HepG2 (cell line): Measurements from ENCODE around the gene AADACL4. TPM values are rescaled to one million over a fixed set of nuclear protein-coding genes. Genes with fewer than 3 reads are reported as not detected.

Experiments
- ATAC-seq: fragments of 200-7000 bp; cut with Tn5 transposase; 3 replicates; pipeline ENCODE4 v1.9.1; 2020; ENCODE audit warnings: mild to moderate bottlenecking, moderate library complexity
- BruUV-seq: library from RNA; stranded (reverse); fragments of 400-500 nt; replicated peaks from 2 replicates; lab custom pipeline; 2021; lab: Mats Ljungman, UMichigan
- CTCF ChIA-PET: fragments of 300-600 bp; formaldehyde crosslinking; extraction: SDS; loops from one replicate; lab custom pipeline; 2021; ENCODE audit warnings: low total read pairs, inconsistent platforms, low intra/inter-chr PET ratio; lab: Yijun Ruan, JAX
- POLR2A ChIA-PET: fragments of 350-600 bp; sonication (Branson Sonifier 250); formaldehyde crosslinking; loops from one replicate; lab custom pipeline; 2020; ENCODE audit warnings: antibody characterized with exemption, inconsistent platforms; lab: Yijun Ruan, JAX
- DNase-seq: peaks from one replicate; pipeline ENCODE4 v3.0.0-alpha.2; 2015; ENCODE audit warnings: low spot score
- FAIRE-seq: peaks from 3 replicates; lab custom pipeline; 2011; peaks lifted over from hg19 to GRCh38; lab: Jason Lieb, UNC
- H2AFZ ChIP-seq: one replicate; pipeline ENCODE4 v1.6.1; 2011; ENCODE audit warnings: low read length, inconsistent platforms
- H3K27ac ChIP-seq: fragments of 300-600 bp; 3 replicates; pipeline ENCODE4 v1.8.0; 2011; ENCODE audit warnings: mixed run types, mild to moderate bottlenecking, mixed read lengths, low read length, inconsistent platforms; ENCODE audit not compliant: insufficient read depth; ENCODE audit errors: extremely low read length
- H3K27me3 ChIP-seq, 2 experiments: fragments of 200-600 bp in 1 of 2; 2 replicates in 1 of 2; 3 replicates in 1 of 2; pipeline versions ENCODE4 v1.6.0 to v1.8.0; 2011; ENCODE audit warnings: low read length in 2 of 2, mild to moderate bottlenecking in 2 of 2, moderate library complexity in 2 of 2, inconsistent platforms in 1 of 2; ENCODE audit not compliant: insufficient read depth in 2 of 2, control insufficient read depth in 1 of 2
- H3K36me3 ChIP-seq, 2 experiments: fragments of 200-600 bp in 1 of 2; replicated peaks in 1 of 2; 2 replicates in 1 of 2; 3 replicates in 1 of 2; pipeline versions ENCODE4 v1.5.1 to v1.8.0; 2011; ENCODE audit warnings: low read length in 2 of 2, inconsistent platforms in 1 of 2; ENCODE audit not compliant: insufficient read depth in 2 of 2, control insufficient read depth in 1 of 2
- H3K4me1 ChIP-seq: 2 replicates; pipeline ENCODE4 v1.5.1; 2012; ENCODE audit warnings: low read length, inconsistent platforms; ENCODE audit not compliant: insufficient read depth
- H3K4me2 ChIP-seq: 2 replicates; pipeline ENCODE4 v1.6.0; 2011; ENCODE audit warnings: low read depth, low read length, inconsistent platforms
- H3K4me3 ChIP-seq, 3 experiments: fragments of 200-600 bp in 1 of 3; sonication (generic), shearing (Covaris generic) in 1 of 3; replicated peaks in 1 of 3; 2 replicates each; pipeline ENCODE4 v1.5.1; 2011 to 2016; ENCODE audit warnings: low read length in 3 of 3, inconsistent platforms in 2 of 3, low read depth in 2 of 3, mild to moderate bottlenecking in 2 of 3, control low read depth in 1 of 3, mixed read lengths in 1 of 3; ENCODE audit not compliant: insufficient read depth in 1 of 3
- H3K79me2 ChIP-seq: one replicate; pipeline ENCODE4 v1.6.1; 2011; ENCODE audit warnings: low read length, inconsistent platforms; ENCODE audit not compliant: insufficient read depth
- H3K9ac ChIP-seq: 2 replicates; pipeline ENCODE4 v1.6.0; 2011; ENCODE audit warnings: mild to moderate bottlenecking, low read depth, low read length, inconsistent platforms; ENCODE audit not compliant: insufficient read depth
- H3K9me3 ChIP-seq: 2 replicates; pipeline ENCODE4 v1.5.1; 2012; ENCODE audit warnings: mild to moderate bottlenecking, low read length
- H4K20me1 ChIP-seq: 2 replicates; pipeline ENCODE4 v1.6.0; 2011; ENCODE audit warnings: inconsistent platforms, mild to moderate bottlenecking, low read length, moderate library complexity; ENCODE audit not compliant: insufficient read depth
- ARID2 ChIP-seq: sonication (generic); formaldehyde crosslinking; IDR thresholded peaks from 2 replicates; pipeline ENCODE4 v1.8.1; 2022; ENCODE audit warnings: mild to moderate bottlenecking, missing genetic modification reagents, borderline replicate concordance
- IRF2 ChIP-seq: IDR thresholded peaks from 2 replicates; pipeline ENCODE4 v1.6.1; 2018; ENCODE audit warnings: missing genetic modification reagents, missing compliant biosample characterization
- MZF1 ChIP-seq: sonication (generic); formaldehyde crosslinking; IDR thresholded peaks from 2 replicates; pipeline ENCODE4 v1.8.1; 2023; ENCODE audit warnings: mild to moderate bottlenecking, missing genetic modification reagents, borderline replicate concordance
- NCOA5 ChIP-seq: sonication (generic); formaldehyde crosslinking; IDR thresholded peaks from 2 replicates; pipeline ENCODE4 v1.4.0; 2020; ENCODE audit warnings: missing genetic modification reagents
- PAX8 ChIP-seq: sonication (generic); formaldehyde crosslinking; IDR thresholded peaks from 2 replicates; pipeline ENCODE4 v1.8.0; 2022; ENCODE audit warnings: mild to moderate bottlenecking, missing genetic modification reagents, borderline replicate concordance
- POGZ ChIP-seq: sonication (generic); formaldehyde crosslinking; IDR thresholded peaks from 2 replicates; pipeline ENCODE4 v1.4.0; 2020; ENCODE audit warnings: mild to moderate bottlenecking, missing genetic modification reagents
- WGBS: methylation state at CpG from one replicate; pipeline ENCODE4 v1.1.6; 2017; ENCODE audit warnings: low lambda C conversion rate; 5-methylcytosine and 5-hydroxymethylcytosine counted together
- in situ Hi-C: cut with HindIII; loops from 2 replicates; pipeline ENCODE4 v1.10.0; 2017; ENCODE audit warnings: low pct_unique_long_range_greater_than_20kb; ENCODE audit not compliant: extremely low pct_ligation_motif_present
- intact Hi-C: fragments of 100-400 bp; cut with micrococcal nuclease; formaldehyde crosslinking; loops from one replicate; pipeline ENCODE4 v1.10.0; 2022; ENCODE audit not compliant: unreplicated experiment
- polyA plus RNA-seq, 8 experiments: library from polyadenylated mRNA; depleted of rRNA in 3 of 8; stranded (reverse) in 7 of 8; unstranded in 1 of 8; fragments of >200 nt; fragmentation: Illumina TruSeq in 4 of 8; extraction: Trizol in 4 of 8; gene quantifications; 2 replicates each; pipeline versions ENCODE4 v1.2.1 to v1.2.3, GENCODE V29; 2011 to 2016; ENCODE audit warnings: low read depth in 4 of 8, missing spikeins in 1 of 8, mixed read lengths in 1 of 8; ENCODE audit not compliant: insufficient read depth in 1 of 8
- total RNA-seq, 5 experiments: library from RNA; depleted of rRNA; stranded (reverse); fragments of >200 nt; fragmentation: Illumina TruSeq; extraction: Trizol; gene quantifications; 2 replicates each; pipeline ENCODE4 v1.2.3, GENCODE V29; 2016; ENCODE audit warnings: low read depth in 1 of 5
- TF ChIP-seq, protein P1 (sequence below), 2 experiments: fragments of 450-650 bp in 1 of 2; sonication (generic) in 1 of 2; formaldehyde crosslinking; IDR thresholded peaks; 2 replicates each; pipeline versions ENCODE4 v1.5.0 to v1.8.0; 2020 to 2022; ENCODE audit warnings: mild to moderate bottlenecking in 1 of 2, missing genetic modification reagents in 1 of 2
- TF ChIP-seq, protein P2 (sequence below): sonication (generic); formaldehyde crosslinking; conservative IDR thresholded peaks from 2 replicates; pipeline ENCODE4 v1.8.0; 2022; ENCODE audit warnings: missing genetic modification reagents
- TF ChIP-seq, protein P3 (sequence below): sonication (generic); formaldehyde crosslinking; IDR thresholded peaks from 2 replicates; pipeline ENCODE4 v1.4.0; 2020; ENCODE audit warnings: missing genetic modification reagents
- TF ChIP-seq, protein P4 (sequence below): sonication (generic); formaldehyde crosslinking; IDR thresholded peaks from 2 replicates; pipeline ENCODE4 v1.5.1; 2020; ENCODE audit warnings: mild to moderate bottlenecking, missing genetic modification reagents, borderline replicate concordance
- TF ChIP-seq, protein P5 (sequence below): sonication (generic); formaldehyde crosslinking; IDR thresholded peaks from 2 replicates; pipeline ENCODE4 v1.8.0; 2022; ENCODE audit warnings: mild to moderate bottlenecking, missing genetic modification reagents, moderate library complexity

Gene AADACL4
- total and polyA plus RNA-seq, 2 of the 13 experiments (the other 11 are each of a cell fraction or from before 2014, with no cell fraction given), result not detected

DNA sequence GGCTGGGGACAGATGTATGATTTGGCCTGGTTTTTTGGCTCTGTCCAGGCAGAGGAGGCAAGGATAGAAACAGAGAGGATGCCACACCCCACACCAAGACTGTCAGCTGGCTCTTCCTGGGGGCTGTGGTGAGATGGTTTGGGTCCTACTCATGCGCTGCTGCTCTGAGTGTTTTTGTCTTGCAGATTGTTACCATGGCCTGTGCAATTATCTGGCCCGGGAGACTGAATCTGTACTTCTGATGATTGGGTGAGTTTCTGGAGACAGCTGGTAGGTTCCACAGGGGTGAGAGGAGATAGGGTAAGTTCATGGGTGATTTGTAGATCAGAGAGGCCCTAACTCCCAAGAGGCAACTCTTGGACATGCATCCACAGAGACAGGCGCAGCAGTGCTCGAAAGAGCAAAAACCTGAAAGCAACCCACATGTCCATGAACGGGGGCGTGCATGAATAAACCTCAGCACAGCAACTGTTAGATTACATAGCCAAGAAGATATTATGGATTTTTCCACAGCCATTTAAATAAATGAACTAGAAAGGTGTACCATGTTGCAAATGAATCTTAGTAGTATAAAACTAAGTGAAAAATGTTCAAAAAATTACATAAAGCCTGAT is 17.8 kb downstream of the AADACL4 start (continued):
- TF ChIP-seq, protein P1, sequence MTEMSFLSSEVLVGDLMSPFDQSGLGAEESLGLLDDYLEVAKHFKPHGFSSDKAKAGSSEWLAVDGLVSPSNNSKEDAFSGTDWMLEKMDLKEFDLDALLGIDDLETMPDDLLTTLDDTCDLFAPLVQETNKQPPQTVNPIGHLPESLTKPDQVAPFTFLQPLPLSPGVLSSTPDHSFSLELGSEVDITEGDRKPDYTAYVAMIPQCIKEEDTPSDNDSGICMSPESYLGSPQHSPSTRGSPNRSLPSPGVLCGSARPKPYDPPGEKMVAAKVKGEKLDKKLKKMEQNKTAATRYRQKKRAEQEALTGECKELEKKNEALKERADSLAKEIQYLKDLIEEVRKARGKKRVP (CRISPR knock-in tag; IDR thresholded peaks at IDR 0.05), result no peak
- TF ChIP-seq, protein P2, sequence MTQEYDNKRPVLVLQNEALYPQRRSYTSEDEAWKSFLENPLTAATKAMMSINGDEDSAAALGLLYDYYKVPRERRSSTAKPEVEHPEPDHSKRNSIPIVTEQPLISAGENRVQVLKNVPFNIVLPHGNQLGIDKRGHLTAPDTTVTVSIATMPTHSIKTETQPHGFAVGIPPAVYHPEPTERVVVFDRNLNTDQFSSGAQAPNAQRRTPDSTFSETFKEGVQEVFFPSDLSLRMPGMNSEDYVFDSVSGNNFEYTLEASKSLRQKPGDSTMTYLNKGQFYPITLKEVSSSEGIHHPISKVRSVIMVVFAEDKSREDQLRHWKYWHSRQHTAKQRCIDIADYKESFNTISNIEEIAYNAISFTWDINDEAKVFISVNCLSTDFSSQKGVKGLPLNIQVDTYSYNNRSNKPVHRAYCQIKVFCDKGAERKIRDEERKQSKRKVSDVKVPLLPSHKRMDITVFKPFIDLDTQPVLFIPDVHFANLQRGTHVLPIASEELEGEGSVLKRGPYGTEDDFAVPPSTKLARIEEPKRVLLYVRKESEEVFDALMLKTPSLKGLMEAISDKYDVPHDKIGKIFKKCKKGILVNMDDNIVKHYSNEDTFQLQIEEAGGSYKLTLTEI, result no peak
- TF ChIP-seq PAX8 (no peak), POGZ (CRISPR knock-in tag) (no peak), IRF2 (CRISPR knock-in tag) (no peak), NCOA5 (CRISPR knock-in tag) (no peak), MZF1 (CRISPR knock-in tag) (no peak), ARID2 (CRISPR knock-in tag) (no peak)

DNA sequence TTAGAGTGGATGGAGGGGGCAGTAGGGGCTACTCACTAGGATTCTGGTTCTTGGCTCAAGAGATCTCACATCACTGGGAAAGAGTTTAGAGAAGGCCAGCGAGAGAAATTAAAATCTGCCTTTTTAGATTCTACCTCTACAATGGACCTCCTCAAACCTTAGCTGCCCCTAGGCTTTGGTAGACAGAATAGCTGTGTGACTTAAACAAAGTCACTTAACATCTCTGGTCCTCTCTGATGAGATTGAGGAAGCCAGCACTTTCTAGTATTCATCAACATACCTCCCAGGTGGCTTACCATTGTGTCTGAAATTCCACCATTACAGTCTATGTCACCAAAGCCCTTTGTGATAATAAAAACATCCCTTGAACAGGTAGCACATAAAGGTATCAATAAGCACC is 18.7 kb downstream of the AADACL4 start:
- POLR2A ChIA-PET, result no interaction called here
- DNase-seq, result no peak
- Histone ChIP-seq H3K27me3 (peaks cover 2 to 5% of the 10 kb centered on the region in 2 experiments; a peak in 3 of 5 replicates), H2AFZ (no peak overlapping the region), H3K4me1 (peaks cover 5% of the 10 kb centered on the region; the same call in 1 of the 2 replicates), H3K79me2 (no peaks in the 10 kb centered on the region), H3K9me3 (no peaks in the 10 kb centered on the region), H3K4me2 (no peak overlapping the region), H3K27ac (no peak overlapping the region), H4K20me1 (no peaks in the 10 kb centered on the region), H3K9ac (no peak overlapping the region), H3K36me3 (no peaks in the 10 kb centered on the region), H3K4me3 (no peak overlapping the region)
- WGBS, result 0% methylated on average over 1 of the region's 1 CpG
- no peak for FAIRE-seq
- BruUV-seq, result no TSS peak
- intact Hi-C loops, result no loop called here
- CTCF ChIA-PET, result no interaction called here
- in situ Hi-C loops, result loop anchor here (25.0 kb wide), 1 partner anchor 550 kb away; no protein-coding TSS in a partner anchor
- ATAC-seq, result no peak
- TF ChIP-seq, protein P3, sequence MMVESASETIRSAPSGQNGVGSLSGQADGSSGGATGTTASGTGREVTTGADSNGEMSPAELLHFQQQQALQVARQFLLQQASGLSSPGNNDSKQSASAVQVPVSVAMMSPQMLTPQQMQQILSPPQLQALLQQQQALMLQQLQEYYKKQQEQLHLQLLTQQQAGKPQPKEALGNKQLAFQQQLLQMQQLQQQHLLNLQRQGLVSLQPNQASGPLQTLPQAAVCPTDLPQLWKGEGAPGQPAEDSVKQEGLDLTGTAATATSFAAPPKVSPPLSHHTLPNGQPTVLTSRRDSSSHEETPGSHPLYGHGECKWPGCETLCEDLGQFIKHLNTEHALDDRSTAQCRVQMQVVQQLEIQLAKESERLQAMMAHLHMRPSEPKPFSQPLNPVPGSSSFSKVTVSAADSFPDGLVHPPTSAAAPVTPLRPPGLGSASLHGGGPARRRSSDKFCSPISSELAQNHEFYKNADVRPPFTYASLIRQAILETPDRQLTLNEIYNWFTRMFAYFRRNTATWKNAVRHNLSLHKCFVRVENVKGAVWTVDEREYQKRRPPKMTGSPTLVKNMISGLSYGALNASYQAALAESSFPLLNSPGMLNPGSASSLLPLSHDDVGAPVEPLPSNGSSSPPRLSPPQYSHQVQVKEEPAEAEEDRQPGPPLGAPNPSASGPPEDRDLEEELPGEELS (CRISPR knock-in tag), result no peak
- TF ChIP-seq, protein P4, sequence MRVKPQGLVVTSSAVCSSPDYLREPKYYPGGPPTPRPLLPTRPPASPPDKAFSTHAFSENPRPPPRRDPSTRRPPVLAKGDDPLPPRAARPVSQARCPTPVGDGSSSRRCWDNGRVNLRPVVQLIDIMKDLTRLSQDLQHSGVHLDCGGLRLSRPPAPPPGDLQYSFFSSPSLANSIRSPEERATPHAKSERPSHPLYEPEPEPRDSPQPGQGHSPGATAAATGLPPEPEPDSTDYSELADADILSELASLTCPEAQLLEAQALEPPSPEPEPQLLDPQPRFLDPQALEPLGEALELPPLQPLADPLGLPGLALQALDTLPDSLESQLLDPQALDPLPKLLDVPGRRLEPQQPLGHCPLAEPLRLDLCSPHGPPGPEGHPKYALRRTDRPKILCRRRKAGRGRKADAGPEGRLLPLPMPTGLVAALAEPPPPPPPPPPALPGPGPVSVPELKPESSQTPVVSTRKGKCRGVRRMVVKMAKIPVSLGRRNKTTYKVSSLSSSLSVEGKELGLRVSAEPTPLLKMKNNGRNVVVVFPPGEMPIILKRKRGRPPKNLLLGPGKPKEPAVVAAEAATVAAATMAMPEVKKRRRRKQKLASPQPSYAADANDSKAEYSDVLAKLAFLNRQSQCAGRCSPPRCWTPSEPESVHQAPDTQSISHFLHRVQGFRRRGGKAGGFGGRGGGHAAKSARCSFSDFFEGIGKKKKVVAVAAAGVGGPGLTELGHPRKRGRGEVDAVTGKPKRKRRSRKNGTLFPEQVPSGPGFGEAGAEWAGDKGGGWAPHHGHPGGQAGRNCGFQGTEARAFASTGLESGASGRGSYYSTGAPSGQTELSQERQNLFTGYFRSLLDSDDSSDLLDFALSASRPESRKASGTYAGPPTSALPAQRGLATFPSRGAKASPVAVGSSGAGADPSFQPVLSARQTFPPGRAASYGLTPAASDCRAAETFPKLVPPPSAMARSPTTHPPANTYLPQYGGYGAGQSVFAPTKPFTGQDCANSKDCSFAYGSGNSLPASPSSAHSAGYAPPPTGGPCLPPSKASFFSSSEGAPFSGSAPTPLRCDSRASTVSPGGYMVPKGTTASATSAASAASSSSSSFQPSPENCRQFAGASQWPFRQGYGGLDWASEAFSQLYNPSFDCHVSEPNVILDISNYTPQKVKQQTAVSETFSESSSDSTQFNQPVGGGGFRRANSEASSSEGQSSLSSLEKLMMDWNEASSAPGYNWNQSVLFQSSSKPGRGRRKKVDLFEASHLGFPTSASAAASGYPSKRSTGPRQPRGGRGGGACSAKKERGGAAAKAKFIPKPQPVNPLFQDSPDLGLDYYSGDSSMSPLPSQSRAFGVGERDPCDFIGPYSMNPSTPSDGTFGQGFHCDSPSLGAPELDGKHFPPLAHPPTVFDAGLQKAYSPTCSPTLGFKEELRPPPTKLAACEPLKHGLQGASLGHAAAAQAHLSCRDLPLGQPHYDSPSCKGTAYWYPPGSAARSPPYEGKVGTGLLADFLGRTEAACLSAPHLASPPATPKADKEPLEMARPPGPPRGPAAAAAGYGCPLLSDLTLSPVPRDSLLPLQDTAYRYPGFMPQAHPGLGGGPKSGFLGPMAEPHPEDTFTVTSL (CRISPR knock-in tag), result no peak
- TF ChIP-seq, protein P5, sequence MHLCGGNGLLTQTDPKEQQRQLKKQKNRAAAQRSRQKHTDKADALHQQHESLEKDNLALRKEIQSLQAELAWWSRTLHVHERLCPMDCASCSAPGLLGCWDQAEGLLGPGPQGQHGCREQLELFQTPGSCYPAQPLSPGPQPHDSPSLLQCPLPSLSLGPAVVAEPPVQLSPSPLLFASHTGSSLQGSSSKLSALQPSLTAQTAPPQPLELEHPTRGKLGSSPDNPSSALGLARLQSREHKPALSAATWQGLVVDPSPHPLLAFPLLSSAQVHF (CRISPR knock-in tag), result no peak
